Fibroblast of mammary gland (primary cell): ENCODE measurements around the gene PSMC3.

ENCODE experiments used
- DNase-seq: peaks from one replicate; pipeline ENCODE4 v3.0.0-alpha.2; 2010; ENCODE audit warnings: low read depth
- H3K4me3 ChIP-seq: 2 replicates; pipeline ENCODE4 v1.5.1; 2011; ENCODE audit warnings: low read depth, mild to moderate bottlenecking, low read length, moderate library complexity; ENCODE audit not compliant: control insufficient read depth
- TF ChIP-seq, protein P1 (sequence below): conservative IDR thresholded peaks from 2 replicates; pipeline ENCODE4 v1.5.1; 2011; ENCODE audit warnings: low read depth, low read length, inconsistent platforms; ENCODE audit not compliant: control insufficient read depth, insufficient read depth

The PSMC3 gene

DNA sequence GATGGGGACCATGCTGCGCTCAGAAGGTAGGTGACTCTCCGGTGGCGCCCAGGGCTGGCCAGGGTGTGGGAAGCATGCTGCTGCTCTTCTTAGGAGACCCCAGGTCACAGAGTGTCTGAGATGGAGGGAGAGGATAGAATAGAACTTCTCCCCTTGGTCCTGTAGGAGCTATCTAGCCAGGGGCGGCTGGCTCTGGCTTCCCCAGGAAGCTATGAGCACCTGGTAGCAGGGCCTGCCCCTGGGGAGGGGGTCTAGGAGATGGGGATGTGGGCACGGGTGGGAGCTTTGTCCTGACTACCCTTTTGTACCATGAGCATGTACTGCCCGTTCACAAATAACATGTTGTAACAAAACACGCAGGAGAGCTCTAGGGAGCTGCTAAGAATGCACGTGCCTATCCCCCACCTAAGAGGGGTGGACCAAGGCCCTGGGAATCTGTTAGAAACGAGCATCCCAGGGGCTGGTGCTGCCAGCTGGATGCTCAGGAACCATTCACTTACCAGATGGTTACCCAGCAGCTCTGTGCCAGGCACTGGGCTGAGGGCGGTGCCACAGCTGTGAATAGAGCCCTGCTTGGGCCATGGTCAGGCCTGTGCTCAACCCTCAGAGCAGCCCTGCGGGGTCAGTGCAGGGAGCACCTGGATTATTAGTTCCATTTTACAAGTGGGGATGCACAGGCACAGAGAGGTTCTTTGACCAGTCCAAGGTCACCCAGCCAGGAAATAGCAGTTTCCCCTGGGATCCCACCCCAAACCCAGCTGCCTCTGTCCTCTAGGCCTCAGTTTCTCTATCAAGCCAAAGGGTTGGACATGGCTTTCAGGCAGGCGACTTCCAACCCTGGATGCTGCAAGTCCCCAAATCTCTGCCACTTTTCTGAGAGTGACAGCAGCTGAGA is 15.6 kb downstream of the PSMC3 start:
- H3K4me3 ChIP-seq = peak overlapping the region; percentile 97

DNA sequence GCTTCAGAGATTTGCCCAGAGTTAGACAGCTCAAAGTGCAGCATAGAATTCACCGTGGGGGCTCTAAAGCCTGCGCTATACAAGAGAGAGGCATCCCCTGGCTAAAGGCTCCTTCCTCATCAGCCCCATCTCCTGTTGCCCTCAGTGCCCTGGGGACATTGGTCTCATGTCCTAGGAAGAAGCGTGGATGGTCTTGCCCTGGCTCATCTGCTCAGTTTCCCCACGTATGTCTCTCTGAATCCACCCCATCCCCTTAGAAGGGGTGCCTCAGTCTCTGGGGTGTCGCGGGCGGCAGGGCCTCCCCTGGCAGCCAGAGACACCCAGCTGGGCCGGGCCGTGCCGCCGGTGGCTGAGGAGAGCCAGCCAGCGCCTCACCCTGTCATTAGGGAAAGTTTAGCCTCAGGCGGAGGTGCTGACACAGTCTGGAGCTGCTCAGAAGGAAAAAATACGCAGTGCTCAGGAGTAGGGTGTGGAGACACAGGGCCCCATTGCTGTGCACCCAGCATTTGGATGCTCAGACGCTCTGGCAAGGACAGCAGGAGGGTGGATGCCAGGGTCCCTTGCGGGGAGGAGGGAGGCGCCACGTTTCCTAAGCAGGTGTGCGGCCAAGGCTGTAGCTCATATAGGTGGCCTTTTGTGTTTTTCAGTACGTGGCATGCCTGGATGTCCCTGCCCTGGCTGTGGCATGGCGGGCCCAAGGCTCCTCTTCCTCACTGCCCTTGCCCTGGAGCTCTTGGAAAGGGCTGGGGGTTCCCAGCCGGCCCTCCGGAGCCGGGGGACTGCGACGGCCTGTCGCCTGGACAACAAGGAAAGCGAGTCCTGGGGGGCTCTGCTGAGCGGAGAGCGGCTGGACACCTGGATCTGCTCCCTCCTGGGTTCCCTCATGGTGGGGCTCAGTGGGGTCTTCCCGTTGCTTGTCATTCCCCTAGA is 16.5 kb downstream of the PSMC3 start:
- H3K4me3 ChIP-seq = peak overlapping the region; percentile 97

More for the DNA sequence above, 15.6 kb downstream of the PSMC3 start:
- TF ChIP-seq, protein P1, sequence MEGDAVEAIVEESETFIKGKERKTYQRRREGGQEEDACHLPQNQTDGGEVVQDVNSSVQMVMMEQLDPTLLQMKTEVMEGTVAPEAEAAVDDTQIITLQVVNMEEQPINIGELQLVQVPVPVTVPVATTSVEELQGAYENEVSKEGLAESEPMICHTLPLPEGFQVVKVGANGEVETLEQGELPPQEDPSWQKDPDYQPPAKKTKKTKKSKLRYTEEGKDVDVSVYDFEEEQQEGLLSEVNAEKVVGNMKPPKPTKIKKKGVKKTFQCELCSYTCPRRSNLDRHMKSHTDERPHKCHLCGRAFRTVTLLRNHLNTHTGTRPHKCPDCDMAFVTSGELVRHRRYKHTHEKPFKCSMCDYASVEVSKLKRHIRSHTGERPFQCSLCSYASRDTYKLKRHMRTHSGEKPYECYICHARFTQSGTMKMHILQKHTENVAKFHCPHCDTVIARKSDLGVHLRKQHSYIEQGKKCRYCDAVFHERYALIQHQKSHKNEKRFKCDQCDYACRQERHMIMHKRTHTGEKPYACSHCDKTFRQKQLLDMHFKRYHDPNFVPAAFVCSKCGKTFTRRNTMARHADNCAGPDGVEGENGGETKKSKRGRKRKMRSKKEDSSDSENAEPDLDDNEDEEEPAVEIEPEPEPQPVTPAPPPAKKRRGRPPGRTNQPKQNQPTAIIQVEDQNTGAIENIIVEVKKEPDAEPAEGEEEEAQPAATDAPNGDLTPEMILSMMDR = no peak
- DNase-seq = no peak

DNA sequence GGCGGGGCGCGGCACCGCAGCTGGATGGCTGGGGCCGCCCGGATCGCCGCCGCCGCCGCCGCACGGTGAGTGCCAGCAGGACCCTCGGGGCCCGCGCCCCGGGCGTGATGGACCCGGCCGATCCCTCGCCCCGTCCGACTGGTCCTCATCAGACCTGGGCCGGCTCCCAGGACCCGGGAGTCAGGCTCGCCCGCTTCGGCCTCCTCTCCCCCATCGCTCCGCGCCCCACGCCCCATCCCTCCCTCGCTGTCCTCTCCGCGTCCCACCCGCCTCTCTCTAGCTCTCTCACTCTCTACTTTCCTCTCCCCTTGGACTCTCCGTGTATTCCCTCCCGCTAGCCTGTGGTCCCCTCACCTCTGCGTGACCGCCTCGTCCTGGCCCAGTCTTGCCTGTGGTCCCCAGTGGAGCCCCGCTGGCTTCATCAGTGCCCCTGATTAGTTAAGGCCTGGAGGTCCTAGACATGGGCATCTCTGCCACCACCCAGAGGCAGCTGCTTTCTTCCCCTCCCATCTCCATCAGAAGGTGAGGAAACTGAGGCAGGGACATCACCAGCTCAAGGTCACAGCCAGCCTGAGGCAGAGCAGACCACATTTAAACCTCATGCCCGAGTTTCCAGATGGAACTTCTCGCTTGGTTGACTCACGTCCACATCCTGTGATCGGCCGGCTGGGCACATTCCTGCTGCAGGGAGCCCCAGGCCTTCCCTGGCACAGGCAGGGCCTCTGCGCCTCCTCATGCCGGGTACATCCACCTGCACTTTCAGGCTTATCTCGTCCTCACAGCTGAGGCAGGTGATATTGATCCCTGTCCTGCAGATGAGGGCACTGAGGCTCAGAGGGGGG is 17.4 kb downstream of the PSMC3 start:
- peak overlapping the region; percentile 97 for H3K4me3 ChIP-seq
- TF ChIP-seq, protein P1 = no peak
- peak; percentile 86 for DNase-seq

More for the DNA sequence above, 16.5 kb downstream of the PSMC3 start:
- TF ChIP-seq, protein P1 = no peak
- no peak for DNase-seq

DNA sequence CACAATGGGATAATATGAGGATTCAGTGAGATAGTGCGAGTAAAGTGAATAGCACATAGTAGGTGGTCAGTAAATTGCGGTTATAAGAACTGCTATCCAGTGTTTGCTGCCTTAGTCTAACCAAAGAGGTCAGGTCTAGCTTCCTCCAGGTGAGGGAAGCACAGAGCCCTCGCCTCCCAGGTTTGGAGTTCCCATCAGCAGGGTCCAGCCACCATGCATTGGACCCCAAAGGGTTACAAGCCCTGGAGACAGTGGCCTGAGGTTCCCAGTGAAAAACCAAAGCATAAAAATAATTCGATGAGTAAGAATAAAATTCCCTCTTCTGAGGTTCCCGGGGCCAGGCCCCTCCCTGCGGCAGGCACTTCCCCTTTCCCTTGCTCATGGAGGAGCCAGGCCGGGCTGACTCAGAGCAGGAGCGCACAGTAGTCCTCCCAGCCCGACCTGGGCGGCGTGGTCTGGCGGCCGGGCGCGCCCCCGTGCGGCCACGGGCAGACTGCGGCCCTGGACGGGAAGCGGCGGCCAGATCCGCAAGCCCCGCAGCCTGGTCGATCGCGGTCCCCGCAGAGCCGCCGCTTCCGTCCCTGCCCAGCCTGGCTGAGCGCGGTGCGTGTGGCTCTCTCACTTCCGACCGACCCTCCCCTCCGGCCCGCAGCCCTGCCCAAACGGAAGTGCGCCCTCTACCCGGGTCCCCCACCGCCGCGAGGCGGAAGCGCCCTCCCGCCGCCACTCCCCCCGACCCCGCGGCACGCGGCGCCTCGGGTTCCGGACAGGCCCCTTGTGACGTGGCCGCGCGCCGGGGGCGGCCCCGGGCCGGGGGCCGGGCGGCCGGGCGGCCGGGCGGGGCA is 18.3 kb downstream of the PSMC3 start, which contains the start of gene SLC39A13:
TSS of gene SLC39A13 (plus strand) at position 845 of the 845 bp plus-strand sequence. CDS start 1,505 bp downstream, outside the sequence.
- TF ChIP-seq, protein P1 = no peak
- H3K4me3 ChIP-seq = peak within 1 kb of the TSS; percentile 97
- peak; percentile 95 for DNase-seq

DNA sequence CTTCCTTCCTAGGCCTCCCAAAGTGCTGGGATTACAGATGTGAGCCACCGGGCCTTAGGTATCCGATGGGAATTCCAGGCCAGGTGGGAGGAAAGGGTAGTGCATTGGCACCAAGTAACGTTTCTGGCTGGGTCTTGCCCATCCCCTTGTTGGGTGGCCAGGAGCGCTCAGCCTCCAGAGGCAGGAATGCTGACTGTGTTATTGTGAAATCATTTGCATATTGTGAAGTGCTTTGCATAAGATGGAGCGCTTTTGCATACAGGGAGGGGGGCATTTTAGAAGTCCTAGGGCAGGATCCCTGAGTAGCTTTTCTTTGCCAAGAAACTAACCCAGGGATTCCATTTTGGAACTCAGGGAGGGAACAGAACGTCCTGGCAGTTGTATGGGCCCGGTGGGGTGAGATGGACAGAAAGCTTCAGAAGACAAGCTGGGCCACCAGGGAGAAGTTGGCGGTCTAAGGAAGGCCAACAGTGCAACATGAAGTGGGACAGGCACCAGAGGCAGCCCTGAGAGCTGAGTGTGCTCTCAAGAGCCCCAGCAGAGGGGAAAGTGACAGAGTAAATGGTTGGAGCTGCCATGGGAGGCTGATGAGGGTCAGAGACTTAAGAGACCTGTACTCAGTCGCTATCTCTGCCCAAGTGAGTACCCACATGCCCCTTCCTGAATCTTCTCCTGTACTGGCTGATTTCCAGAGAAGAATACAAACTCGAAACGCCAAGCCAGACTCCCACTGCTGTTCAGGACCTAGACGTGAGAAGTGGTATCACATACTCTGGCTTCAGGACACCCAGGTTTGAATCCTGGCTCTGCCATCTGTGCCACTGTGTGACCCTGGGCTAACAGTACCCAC is 19.1 kb downstream of the PSMC3 start:
- H3K4me3 ChIP-seq = peak overlapping the region; percentile 55
- TF ChIP-seq, protein P1 = peak; percentile 2
- DNase-seq = no peak
